ENCODE results near the gene AGBL5. TPM values are rescaled to one million over a fixed set of nuclear protein-coding genes. Genes with fewer than 3 reads are reported as not detected.

The AGBL5 gene
- total RNA-seq, 1 experiment from 2014 or later = 55.4 TPM

- Mint-ChIP-seq H3K4me1 (peaks cover 18 to 40% of the 10 kb centered on the region in 2 experiments), H3K27me3 (ENCODE audit: low read depth) (peaks cover 19% of the 10 kb centered on the region), H3K36me3 (ENCODE audit: insufficient read depth in 1 of 3, low read depth in 3 of 3) (no peaks in the 10 kb centered on the region), H3K9me3 (no peaks in the 10 kb centered on the region), H3K27ac (no peak overlapping the region; a peak in 1 of 7 replicates), H3K4me3 (no peak overlapping the region)
- Histone ChIP-seq H3T11ph (ENCODE audit: low read length) (no peak overlapping the region), H4K91ac (ENCODE audit: insufficient read length, low read depth, low read length) (no peak overlapping the region), H3K27ac (ENCODE audit: insufficient read length, low read depth, low read length) (no peak overlapping the region), H3K56ac (ENCODE audit: insufficient read length, low read depth, low read length) (no peak overlapping the region), H3K18ac (ENCODE audit: insufficient read length, low read depth, low read length) (no peak overlapping the region), H3K9me3 (ENCODE audit: control insufficient read depth, low read depth, low read length) (no peaks in the 10 kb centered on the region), H3K27me3 (ENCODE audit: insufficient read depth, low read length) (no peaks in the 10 kb centered on the region), H4K20me1 (ENCODE audit: control insufficient read depth, insufficient read depth, insufficient read length) (no peaks in the 10 kb centered on the region), H3K79me2 (ENCODE audit: insufficient read depth, low read length) (no peaks in the 10 kb centered on the region), H3K9ac (ENCODE audit: extremely low read depth, insufficient read length, low read length) (no peak overlapping the region), H3K14ac (ENCODE audit: insufficient read depth, low read length) (no peak overlapping the region), H2AK5ac (ENCODE audit: insufficient read length, low read length) (no peak overlapping the region), H3K4ac (ENCODE audit: low read depth, low read length) (no peak overlapping the region), H2BK5ac (ENCODE audit: insufficient read length, low read length) (no peak overlapping the region), H4K8ac (replicated peaks; ENCODE audit: insufficient read length, low read depth, low read length) (no peak overlapping the region), H3K23ac (ENCODE audit: insufficient read length, low read depth, low read length) (no peak overlapping the region), H3K79me1 (ENCODE audit: insufficient read depth, low read depth, low read length, poor library complexity, severe bottlenecking) (no peaks in the 10 kb centered on the region), H2AFZ (ENCODE audit: low read length) (no peak overlapping the region), H2BK15ac (ENCODE audit: low read depth, low read length) (no peak overlapping the region), H2BK20ac (ENCODE audit: low read depth, low read length, poor library complexity, severe bottlenecking) (no peak overlapping the region), H2BK12ac (ENCODE audit: insufficient read length, low read depth, low read length) (no peak overlapping the region), H3K23me2 (ENCODE audit: insufficient read length, low read depth, low read length, poor library complexity, severe bottlenecking) (no peaks in the 10 kb centered on the region), H3K4me2 (ENCODE audit: insufficient read depth, insufficient read length, low read length) (no peak overlapping the region), H4K5ac (ENCODE audit: insufficient read length, low read depth, low read length) (no peak overlapping the region), H3K4me1 (ENCODE audit: insufficient read depth, low read length) (no peaks in the 10 kb centered on the region), H2BK120ac (ENCODE audit: low read depth, low read length, poor library complexity, severe bottlenecking) (no peak overlapping the region)
- no CpG with 5 or more reads among the region's 14 CpGs for WGBS (ENCODE audit: extremely low coverage, insufficient read length, low lambda C conversion rate)
- DNase-seq = no peak
- TF ChIP-seq CTCF (conservative IDR thresholded peaks at IDR 0.05) = no peak
These were observed 28.0 kb downstream of the AGBL5 start for GRCh38 chr2:27079233-27080139.
